Kasumi-1 (cell line): ENCODE results near the gene TOPBP1.
"Not testable (repeated sequence)": the region's sequence is repeated elsewhere in the genome, so short reads cannot be mapped to it uniquely, and the experiment has no call there.

Experiments used
- DNase-seq, 2 experiments: peaks; one replicate each; lab custom pipeline; 2025; lab: John Stamatoyannopoulos, UW

Gene TOPBP1

DNA sequence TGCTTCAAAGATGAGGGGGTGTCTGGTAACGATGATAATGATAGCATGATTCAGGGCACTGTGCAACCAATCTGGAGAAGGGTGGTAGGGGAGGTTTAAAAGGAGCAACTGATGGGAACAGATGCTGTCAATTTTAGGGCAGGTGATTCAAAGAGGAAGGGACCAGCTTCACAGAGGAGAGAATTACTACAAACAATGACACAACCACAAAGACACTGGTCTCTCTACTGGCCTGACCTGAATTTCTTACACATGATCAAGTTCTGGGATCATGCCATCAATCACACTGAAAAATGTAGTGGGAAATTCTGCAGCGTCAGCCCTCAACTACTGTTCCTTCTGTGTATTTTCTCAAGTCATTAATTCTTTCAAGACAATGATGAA is 90.8 kb downstream of the TOPBP1 start:
- DNase-seq, result no peak

DNA sequence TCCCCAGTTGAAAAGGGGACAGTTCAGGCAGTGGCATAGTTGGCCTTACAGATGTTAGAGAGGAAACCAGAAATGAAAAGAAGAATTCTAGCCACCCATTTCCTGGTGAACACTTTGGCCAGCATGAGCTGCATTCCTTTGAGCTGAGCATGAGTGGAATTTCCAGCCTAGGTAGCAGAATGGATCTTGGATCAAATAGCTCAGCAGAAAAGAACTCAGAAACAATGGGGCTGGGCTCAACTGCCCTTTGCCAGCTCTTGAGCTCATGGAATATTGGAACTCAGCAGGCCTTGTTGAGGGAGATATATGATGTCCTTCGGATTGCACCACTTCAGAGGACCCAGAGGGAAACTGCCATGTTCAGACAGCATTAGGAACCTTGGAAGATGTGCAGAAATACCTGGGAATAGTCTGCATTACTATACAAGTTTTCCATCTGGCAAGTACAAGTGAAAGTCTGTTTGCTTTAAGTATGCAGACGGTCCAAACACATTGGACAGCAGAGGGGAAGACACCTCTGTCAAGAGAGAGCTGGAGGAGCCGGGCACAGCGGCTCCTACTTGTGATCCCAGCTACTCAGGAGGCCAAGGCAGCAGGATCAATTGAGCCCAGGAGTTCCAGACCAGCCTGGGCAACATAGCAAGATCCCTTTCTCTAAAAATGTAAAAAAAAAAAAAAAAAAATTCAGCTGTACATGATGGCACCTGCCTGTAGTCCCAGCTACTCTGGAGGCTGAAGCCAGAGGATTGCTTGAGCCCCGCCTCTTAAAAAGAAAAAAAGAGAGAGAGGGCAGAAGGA is 91.4 kb downstream of the TOPBP1 start:
- no peak for DNase-seq

DNA sequence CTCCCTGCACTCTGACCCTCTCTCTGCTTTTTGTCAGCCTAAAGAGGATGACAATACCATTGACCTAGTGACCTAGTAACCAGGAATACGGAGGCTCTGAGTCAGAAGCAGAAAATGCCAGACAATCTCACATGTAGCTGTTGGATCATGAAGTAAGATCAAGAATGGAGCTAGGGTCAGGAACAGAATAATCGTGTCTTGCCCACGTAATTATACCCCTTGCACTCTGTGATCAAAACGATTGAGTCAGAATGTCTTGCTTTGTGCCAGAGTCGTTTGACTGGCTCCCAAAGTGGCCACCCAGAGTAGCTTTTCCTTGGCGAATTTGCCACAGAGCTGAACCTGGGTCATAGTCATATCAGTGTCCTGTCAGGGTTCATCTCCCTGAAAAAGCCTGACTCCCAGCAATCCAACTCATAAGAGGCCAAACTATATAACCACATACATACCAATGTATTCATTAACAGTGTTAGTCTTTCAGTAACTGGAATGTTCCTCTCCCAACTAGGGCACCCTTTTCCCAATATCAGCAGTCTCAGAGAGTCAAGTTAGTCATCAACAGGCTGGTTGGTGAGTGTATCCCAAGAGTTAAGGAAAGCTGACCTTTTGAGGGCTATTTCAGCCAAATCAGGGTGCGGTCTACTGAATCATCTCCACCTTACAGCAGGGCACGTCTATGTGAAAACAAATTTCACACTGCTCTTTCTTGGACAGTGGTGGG is 93.3 kb downstream of the TOPBP1 start:
- DNase-seq, result no peak

DNA sequence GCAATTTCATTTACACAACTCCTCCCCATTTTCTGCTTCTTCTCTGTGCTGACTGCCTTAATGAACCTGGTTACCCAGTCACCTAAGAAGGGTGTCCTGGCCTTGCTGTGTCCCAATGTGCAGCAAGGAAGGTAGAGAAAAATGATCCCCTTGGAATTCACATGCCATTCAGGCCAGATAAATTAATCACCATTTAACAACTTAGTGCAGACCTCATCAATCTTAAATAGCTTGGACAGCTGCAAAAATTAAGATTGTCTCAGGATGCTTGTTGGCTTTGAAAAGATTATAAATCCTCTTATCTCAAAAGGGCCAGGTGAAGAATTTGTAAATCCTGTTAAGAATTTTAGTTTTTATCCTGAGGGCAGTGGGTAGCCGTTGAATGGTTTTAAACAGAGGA is 97.9 kb downstream of the TOPBP1 start:
- DNase-seq, result no peak

DNA sequence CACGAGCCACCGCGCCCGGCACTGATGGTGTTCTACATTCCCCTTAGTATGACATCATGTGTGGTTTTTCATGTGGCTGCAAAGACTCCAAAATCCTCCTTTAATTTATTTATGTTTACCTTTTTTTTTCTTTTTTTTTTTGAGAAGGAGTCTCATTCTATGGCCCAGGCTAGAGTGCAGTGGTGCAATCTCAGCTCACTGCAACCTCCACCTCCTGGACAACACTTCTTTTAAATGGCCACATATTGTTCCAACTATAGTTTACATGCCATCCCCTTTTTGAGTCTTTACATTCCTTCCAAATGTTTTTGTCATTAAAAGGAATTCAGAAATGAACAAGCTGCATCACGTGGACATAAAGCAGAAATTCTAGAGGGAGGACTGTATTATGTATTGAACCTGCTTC is 98.6 kb downstream of the TOPBP1 start:
- DNase-seq, result no peak

- DNase-seq, result no peak
Measured at GRCh38 chr3:133562376-133562775, 99.4 kb downstream of the TOPBP1 start.

GRCh38 chr3:133561679-133562078 is 100.1 kb downstream of the TOPBP1 start:
- no peak for DNase-seq

DNA sequence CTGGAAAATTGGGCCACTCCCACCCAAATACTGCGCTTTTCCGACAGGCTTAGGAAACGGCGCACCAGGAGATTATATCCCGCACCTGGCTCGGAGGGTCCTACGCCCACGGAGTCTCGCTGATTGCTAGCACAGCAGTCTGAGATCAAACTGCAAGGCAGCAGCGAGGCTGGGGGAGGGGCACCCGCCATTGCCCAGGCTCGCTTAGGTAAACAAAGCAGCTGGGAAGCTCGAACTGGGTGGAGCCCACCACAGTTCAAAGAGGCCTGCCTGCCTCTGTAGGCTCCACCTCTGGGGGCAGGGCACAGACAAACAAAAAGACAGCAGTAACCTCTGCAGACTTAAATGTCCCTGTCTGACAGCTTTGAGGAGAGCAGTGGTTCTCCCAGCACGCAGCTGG is 110.2 kb downstream of the TOPBP1 start:
- not testable (repeated sequence) for DNase-seq
